HG02571 (cell line): ENCODE measurements around the gene PMM2.
"Not testable (repeated sequence)": the region's sequence is repeated elsewhere in the genome, so short reads cannot be mapped to it uniquely, and the experiment has no call there.

ENCODE experiments used
- ATAC-seq: cut with Tn5 transposase; IDR thresholded peaks from one replicate; pipeline ENCODE4 v1.9.1; 2021; ENCODE audit warnings: mild to moderate bottlenecking, moderate library complexity; ENCODE audit not compliant: unreplicated experiment

PMM2 gene

GRCh38 chr16:8781797-8782196 is 15.8 kb upstream of the PMM2 start:
- no peak for ATAC-seq

- no peak for ATAC-seq
Measured at GRCh38 chr16:8782673-8783072, 15.0 kb upstream of the PMM2 start.

GRCh38 chr16:8785408-8785807 is 12.2 kb upstream of the PMM2 start:
- no peak for ATAC-seq

- not testable (repeated sequence) for ATAC-seq
Measured at GRCh38 chr16:8786316-8786715, 11.3 kb upstream of the PMM2 start.

GRCh38 chr16:8788578-8789172 is 9.0 kb upstream of the PMM2 start:
- no peak for ATAC-seq

GRCh38 chr16:8795091-8795490 is 2.5 kb upstream of the PMM2 start:
- ATAC-seq = no peak

GRCh38 chr16:8795818-8796217 is 1.8 kb upstream of the PMM2 start:
- no peak for ATAC-seq

GRCh38 chr16:8796469-8797363 is 923 bp upstream of the PMM2 start:
- ATAC-seq = no peak

GRCh38 chr16:8798174-8798527 is 512 bp downstream of the PMM2 start:
- no peak for ATAC-seq

- no peak for ATAC-seq
Measured at GRCh38 chr16:8798535-8799157, 1.0 kb downstream of the PMM2 start.

GRCh38 chr16:8801701-8802100 is 4.1 kb downstream of the PMM2 start:
- ATAC-seq = no peak

GRCh38 chr16:8803733-8804132 is 6.1 kb downstream of the PMM2 start:
- not testable (repeated sequence) for ATAC-seq

GRCh38 chr16:8804313-8804712 is 6.7 kb downstream of the PMM2 start:
- no peak for ATAC-seq

GRCh38 chr16:8806272-8806983 is 8.8 kb downstream of the PMM2 start:
- ATAC-seq = no peak

GRCh38 chr16:8807189-8807588 is 9.6 kb downstream of the PMM2 start:
- no peak for ATAC-seq

GRCh38 chr16:8808009-8808408 is 10.4 kb downstream of the PMM2 start:
- no peak for ATAC-seq

GRCh38 chr16:8808613-8809353 is 11.1 kb downstream of the PMM2 start:
- no peak for ATAC-seq

GRCh38 chr16:8812162-8812843 is 14.7 kb downstream of the PMM2 start:
- no peak for ATAC-seq

GRCh38 chr16:8814095-8814806 is 16.6 kb downstream of the PMM2 start:
- ATAC-seq = no peak
